A204.1 (cell line): ENCODE results near the gene KCTD8.

ENCODE experiments used
- FAIRE-seq: peaks from 2 replicates; lab custom pipeline; 2012; peaks lifted over from hg19 to GRCh38; lab: Jason Lieb, UNC

Gene KCTD8

DNA sequence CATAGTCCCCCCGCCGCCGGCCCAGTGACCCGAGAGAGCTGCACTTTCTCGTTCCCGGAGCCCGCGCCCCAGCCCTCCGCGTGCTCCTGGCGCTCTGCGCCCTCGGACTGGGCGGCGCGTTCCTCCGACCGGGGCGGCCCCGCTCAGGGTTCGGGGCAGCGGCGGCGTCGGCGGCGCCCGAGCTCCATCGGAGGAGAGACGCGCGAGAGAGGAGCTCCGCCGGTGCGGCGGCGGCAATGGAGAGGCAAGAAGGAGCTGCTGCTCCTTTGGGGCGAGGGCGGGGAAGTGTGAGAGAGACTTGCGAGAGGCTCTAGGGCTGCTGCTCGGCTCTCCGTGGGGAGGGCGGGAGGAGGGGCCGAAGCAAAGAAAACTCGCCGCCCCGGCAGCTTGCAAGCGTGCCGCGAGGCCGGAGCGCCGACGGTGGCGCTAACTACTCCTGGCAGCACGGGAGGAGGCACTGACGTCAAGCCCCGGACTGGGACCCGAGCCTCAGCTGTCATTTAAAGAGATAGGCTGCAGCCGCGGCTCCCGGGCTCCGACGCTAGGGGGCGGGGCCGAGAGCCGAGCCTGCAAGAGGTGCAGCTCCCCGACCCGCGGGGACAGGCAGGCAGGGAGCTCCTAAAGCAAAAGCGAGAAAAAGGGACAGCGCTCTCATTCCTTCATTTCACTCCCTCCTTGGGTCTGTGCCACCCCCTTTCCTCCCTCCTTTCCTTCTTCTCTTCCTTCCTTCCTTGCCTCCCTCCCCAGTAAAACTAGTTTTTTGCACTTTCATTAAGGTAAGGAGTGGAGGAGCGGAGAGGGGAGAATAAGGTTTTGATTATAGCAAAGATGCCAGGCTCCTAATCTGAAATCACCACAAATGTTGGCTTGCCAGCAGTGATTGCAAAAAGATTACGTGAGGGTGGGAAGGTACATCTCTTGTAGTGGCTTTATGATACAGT is at the start of gene KCTD8:
Gene KCTD8, minus strand, starts transcription at position 289 of the 941 bp plus-strand sequence.
- no peak for FAIRE-seq

DNA sequence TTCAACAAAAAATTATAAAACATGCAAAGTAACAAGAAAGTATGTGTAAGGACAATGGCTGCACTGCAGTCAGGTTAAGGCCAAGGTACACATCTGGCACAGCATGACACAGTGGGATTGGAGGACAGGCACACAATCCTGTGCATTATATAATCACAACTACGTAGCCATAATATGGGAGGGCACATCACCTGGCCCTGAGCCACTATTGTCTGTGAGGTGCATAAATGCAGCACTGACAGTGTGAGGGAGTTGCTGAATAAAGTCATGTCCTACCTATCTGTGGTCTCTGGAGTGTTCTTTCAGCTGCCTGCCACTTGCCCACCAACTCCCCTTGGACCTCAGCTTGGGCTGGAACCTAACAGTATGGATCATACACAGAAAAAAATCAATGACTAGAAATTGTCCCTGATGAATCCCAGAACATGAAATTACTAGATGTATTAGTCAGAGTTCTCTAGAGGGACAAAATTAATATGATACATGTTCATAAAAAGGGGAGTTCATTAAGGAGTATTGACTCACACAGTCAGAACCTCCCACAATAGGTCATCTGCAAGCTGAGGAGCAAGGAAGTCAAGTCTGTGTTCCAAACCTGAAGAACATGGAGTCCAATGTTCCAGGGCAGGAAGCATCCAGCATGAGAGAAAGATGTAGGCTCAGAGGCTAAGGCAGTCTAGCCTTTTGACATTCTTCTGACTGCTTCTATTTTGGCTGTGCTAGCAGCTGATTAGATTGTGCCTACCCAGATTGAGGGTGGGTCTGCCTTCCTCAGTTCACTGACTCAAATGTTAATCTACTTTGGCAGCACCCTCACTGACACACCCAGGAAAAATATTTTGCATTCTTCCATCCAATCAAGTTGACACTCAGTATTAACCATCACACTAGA is 46.4 kb upstream of the KCTD8 start:
- no peak for FAIRE-seq

DNA sequence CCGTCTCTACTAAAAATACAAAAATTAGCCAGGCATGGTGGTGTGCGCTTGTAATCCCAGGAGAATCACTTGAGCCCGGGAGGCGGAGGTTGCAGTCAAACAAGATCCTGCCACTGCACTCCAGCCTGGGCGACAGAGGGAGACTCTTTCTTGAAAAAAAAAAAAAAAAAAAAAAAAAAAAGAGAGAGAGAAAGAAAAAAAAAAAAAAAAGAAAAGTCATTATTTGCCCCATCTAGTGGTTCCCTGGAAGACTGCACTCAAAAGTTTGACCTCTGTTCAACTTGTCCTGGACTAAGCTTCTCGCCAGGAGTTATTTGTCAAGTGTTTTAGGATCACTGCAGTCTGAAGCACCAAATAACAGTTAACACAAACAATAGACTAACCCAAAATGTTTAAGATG is 45.3 kb upstream of the KCTD8 start:
- FAIRE-seq = no peak

DNA sequence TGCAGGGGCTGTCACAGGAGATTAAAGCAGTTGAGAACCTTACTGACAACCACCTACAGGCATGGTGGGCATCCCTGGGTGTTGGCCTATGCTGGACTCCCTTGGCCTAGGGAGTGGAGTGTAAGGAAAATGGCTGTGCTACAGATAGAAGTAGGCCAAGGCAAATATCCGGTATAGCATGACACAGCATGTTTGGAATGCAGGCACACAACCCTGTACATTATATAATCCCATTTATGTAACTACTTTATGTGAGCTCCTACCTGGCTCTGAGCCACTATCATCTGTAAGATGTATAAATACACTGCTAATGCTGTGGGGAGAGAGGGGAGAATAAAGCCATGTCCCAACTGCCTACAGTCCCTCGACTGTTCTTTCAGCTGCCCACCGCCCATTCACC is 38.7 kb upstream of the KCTD8 start:
- FAIRE-seq = no peak

DNA sequence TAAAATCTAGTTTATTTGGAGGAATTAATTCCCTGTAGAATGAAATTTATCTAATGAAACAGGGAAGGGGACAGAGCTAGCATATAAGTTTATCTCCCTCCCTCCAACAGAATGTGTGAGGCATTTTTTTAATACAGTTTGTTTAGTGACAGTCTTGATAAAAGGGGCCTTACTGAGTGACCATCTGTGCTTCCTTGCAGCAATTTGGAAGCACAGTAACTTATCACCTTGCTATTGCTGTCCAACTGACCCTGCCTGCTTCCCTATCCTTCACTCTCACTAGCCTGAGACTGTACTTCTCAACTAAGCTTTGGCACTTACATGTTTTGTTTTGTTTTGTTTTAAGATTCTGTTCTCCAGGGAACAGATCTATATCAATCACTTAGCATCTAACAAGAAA is 31.1 kb upstream of the KCTD8 start:
- FAIRE-seq = no peak

DNA sequence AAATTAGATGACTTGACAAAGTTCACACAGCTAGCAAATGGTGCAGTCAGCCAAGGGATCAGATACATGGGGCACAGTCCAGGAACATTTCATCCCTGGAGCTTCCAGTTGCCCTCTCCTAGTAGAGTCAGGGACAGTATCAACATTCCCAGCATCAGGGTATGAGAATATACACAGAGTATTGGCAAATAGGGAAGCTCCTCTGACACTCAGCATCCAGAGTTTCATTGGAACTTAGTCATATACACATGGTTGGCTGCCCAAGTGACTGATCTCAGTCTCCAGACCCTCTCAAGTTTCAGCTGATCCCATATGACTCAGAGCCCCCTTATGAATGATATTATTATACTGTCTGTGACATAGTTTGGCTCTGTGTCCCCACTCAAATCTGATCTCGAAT is 13.7 kb upstream of the KCTD8 start:
- no peak for FAIRE-seq

DNA sequence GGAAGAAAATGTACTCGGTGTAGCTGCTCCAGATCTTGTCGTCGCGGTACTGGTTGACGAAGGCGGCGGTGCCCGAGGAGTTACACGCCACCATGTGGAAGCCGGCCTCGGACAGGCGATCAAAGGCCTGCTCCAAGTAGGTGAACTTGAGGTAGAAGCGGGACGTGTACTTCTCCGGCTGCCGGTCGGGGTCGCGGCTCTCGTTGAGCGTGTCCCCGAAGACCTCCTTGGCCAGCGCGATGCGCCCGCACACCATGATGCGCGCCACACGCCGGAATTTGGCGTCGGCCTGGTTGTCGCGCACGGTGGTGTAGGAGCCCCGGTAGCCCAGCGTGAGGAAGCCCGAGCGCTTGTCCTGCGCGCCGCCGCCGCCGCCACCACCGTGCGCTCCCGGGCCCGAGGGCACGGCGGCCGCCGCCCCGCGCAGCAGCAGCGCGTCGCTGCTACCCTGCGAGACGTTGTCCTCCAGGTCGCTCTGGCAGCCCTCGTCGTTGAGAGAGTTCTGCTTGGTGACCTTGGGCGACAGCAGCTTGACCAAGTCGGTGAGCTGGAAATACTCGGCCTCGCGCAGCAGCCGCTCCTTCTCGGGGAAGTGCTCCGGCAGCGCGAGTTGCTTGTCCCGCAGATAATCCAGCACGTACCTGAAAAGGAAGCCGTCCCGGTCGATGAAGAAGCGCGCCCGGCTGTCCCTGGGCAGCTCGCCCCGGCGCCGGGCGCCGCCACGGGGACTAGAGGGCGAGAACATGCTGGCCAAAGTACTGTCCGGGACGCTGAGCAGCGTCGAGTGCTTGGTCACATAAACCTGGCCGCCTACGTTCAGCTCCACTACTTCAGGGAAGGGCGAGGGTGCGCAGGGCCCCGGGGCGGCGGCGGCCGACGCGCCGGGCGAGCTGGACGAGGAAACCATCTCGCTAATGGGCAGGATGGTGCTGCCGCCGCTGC is 775 bp downstream of the KCTD8 start:
- no peak for FAIRE-seq

DNA sequence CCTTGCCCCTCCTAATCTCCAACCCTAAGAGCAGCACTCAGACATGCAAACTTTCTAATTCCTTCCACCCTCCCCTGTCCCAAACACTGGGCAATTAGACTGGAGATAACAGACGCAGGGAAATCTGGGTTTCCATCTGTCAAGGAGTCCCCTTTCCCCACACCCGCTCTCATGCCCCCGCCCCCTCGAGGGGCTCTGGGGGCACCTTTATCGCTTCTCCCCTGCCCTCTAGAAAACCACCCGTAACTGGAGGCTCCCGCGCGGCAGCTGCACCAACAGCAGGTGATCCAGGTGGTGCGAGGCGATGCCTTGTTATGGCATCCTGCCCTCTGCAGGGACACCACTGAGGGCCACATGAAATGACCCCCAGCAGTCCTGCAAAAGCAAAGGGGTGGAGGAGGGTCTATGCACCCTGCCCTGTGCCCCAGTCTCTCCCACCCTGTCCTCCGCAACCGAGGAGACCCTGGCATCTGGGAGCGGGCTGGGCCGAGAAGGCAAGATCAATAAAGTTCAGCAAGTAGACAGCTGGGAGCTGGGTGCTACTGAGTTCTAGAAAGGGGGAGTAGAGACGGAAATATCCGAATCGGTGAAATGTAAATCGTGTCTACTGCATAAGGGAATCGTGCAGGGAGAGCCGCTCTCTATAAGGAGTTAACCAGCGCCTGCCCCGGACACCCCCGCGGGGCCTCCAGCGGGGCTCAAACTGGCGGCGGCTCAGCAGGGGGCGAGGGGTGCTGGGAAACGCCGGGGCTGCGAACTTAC is 1.6 kb downstream of the KCTD8 start:
- FAIRE-seq = no peak

DNA sequence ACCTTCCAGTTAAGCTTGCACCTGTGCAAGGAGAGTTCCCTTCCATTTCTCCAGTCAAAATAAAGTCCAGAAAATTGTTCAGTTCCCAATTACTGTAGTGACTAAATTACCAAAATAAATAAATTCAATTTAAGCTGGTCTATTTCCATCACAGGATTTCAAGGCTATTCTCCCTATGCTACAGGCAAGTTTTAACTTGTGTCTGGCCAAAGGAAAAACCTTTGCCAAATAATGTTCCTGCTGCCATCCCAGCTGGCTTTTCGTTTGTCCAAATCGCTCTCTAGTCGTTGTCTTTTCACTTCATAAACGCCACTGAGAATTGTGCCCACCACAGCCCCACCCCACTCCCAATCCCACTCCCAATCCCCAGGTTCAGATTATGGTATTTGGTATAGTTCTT is 2.4 kb downstream of the KCTD8 start:
- no peak for FAIRE-seq

DNA sequence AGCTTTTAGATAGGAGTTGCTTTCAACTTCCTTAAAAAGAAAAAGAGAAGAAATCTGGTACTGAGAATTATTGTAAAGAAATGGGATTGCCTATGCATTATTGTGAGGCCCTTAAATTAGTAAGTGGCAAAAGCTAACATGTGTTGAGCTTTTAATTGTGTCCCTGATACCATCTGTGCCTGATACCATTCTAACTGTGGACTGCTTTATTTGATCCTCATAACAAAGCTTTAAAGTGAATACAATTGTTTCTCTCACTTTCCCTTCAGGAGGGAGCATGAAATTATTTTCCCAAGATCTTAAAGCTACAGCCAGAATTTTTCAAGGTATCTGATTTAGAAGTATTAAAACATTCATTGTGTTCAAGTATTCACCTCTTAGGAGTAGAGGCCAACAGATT is 9.9 kb downstream of the KCTD8 start:
- FAIRE-seq = no peak

DNA sequence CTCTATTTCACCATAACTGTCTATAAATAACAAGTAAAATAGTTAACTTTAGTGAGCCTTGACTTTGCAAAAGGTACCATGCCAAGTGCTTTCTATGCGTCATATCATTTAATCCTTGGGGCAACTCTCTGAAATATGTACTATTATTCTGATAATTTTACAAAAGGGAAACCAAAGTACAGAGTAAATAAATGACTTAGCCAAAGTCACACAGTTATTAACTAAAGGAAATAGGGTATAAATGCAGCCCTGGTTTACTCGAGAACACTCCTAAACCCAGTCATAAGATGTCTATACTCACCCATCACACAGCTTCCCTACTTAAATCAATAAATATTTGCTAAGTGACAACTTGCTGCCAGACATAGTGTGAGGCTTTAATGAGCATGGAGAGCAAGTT is 14.4 kb downstream of the KCTD8 start:
- no peak for FAIRE-seq

DNA sequence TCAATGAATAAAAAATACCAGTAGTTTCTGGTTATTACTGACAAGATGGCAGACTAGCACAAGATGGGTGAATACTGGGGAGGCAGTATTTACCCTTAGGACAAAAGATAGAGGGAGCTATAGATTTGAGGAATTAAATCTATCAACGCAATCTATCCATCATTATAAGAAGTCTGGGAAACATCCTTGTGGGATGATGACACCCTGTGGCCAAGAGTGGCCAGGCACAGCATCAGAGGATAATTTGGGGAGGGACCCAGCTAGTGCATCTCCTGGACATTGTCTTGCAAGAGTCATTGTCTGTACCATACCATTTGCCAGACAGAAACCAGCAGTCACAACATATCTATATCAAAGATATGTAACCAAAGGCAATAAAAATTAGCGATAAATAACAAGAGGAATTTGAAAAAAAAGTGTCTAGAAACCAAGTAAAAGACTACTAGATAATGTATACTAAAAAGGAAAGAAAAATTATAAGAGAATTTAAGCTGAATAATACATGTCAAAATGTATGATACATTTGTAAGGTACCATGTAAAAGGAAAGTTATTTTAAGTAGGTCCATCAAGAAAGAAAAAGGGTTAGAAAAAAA is 22.9 kb downstream of the KCTD8 start:
- FAIRE-seq = no peak

DNA sequence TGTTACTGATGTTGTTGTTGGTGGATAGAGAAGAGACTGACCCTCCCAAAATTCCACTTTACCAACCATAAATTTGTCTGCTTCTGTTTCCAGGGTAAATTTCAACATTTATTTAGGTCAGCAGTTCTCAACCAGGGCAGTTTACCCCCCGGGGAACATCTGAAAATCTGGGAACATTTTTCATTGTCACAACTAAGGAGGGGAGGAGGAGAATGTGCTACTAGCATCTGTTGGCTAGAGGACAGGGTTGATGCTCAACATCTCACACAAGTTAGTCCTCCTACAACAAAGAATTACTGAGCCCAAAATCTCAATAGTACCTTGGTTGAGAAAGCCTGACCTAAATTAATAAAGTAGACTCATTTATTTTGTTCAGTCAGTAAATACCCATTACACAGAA is 25.7 kb downstream of the KCTD8 start:
- no peak for FAIRE-seq

DNA sequence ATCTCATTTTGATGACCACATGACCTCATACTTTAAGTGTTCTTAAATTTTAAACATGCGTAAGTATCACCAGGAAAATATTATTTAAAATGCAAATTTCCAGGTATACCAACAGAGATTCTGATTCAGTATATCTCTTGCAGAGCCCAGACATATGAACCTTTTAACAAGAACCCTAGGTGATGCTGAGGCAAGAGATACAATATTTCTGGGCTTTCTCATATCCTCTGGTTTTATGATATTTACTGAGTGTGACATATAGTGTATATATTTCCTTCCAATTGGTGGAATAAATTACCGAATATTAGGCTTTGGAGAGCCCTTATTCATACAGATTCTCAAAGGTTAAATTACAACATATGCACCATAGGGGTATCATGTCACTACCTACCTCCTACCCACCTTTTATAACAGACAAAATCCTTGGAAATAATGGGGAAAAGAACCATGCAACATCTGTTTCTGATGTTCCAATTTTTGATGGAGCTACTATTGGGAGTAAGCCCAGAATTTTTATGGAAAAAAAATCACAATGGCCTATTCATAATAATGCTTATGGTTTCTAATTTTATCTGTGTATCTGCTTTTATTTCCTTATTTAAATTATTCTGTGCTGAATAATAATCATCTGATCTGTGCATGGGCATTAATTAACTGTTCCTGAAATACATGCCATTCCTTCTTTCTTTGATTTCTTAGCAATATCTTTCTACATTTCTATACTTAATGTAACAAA is 27.1 kb downstream of the KCTD8 start:
- FAIRE-seq = no peak

DNA sequence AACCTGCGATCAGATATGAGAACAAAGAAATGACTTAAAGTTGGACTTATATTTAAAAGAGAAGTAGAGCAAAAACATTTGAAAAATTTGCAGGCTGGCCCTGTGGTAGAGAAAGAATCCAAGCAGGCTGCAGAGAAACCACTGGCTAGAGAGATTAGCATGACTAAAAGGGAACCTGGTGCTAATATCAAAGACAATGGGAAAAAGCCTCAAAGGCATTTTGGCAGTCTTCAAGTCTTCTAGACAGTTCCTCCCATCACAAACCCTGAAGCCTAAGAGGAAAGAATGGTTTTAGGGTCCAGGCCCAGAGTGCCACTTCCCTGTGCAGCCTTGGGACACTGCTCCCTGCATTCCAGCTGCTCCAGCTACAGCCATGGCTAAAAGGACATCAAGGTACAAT is 33.4 kb downstream of the KCTD8 start:
- FAIRE-seq = no peak

DNA sequence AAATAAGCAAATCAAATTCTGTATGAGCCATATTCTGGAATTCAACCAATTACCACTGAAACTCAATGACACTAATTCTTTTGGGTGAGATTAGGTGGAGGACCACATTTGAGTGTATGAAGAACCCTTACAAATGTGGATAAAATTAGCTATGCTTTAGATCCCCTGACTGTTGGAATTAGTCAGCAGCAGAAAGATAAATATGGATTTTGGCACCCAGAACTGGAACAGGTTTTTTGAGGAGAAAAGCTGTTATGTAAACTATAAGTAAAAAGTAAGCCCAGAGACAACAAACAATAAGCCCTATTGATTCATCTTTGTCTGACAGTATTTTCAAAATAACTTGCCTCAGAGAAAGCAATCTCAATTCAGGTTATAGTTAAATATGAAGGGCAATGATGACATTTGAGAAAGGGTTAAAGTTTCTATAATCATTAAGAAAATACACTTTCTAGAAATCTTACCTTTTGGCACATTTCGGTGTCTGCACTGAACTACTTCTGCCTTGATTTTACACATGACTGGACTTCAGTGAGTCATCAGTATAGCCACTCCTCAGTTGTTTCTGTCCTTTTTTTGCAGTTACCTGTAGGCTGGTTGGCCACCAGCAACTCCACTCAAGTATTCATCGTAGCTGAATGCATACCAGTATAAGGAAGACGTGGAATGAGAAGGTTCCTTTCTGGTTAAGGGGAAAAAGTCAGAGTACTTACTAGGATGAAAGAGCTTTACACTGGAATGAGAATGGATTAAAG is 80.0 kb downstream of the KCTD8 start:
- no peak for FAIRE-seq

DNA sequence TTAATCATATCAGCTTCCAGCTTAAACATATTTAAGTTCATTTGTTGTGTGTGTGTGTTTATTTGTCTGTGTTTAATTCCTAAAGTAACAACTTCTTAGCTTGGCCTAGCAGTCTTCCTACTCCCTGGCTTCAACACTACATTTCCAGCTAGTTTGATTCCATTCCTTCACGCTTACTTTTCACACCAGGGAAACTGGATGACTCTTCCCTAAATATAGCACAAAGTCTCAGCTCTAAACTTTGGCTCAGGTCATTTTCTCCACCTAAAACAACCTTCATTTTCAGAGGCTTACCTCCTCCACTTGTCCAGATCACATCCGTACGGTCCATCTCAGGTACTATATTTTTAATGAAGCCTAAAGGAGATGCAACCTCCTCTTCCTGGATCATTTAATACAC is 94.4 kb downstream of the KCTD8 start:
- FAIRE-seq = no peak

DNA sequence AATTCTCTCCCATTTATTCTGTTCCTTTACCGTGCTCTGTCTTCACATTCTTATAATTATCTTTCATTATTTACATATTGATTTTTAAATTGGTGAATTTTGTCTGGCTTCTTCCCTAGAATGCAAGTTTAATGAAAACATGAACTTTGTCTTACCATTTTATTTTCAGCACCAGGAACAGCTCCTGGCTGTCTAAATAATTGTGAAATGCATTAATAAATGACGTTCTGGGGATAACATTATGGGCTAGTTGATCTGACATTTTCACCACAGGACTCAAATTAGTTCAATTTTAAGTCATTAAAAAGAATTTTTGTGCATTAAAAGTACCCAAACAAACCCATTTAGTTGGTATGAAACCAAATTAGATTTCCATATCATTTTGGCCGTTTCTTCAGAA is 97.5 kb downstream of the KCTD8 start:
- no peak for FAIRE-seq

DNA sequence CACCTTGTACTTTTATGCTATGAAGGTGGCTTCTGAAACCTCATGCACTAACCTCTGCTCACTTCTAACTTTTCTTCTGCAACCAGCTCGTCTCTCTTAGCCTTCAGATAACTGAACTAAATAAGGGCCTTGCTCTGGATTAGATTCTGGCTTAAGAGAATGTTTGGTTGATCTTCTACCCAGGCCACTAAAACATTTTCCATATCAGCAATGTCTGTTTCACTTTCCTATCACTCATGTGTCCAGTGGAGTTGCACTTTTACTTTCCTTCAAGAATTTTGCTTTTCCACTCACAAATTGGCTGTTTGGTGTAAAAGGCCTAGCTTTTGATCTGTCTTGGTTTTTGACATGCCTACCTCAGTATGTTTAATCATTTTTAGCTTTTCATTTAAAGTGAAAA is 105.8 kb downstream of the KCTD8 start:
- no peak for FAIRE-seq

DNA sequence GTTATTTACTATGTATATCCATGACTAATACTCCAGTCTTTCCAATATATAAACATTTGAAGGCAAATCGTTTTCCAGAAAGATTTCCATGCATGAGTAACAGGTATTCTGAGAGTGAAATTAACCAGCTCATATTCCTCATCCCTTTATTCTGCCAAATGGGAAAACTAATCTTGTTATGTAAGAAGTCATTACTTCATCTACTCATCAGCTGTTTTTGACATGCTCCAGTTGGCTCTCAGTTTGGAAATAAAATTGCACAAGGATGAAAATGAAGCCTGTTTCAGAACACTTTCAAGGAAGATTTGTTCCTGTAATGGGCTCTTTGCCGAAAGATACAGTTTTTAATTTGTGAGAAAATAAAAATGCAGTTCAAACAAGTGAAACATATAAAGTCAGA is 121.9 kb downstream of the KCTD8 start:
- no peak for FAIRE-seq
